Osteoblast (primary cell): ENCODE measurements around the gene PDGFRA. TPM values are rescaled to one million over a fixed set of nuclear protein-coding genes. Genes with fewer than 3 reads are reported as not detected.
A peak's percentile ranks its signal among the peaks of the same experiment; 100 is the strongest.
"Not testable (repeated sequence)": the region's sequence is repeated elsewhere in the genome, so short reads cannot be mapped to it uniquely, and the experiment has no call there.

Experiments
- DNase-seq: peaks from one replicate; pipeline ENCODE4 v3.0.0; 2011; ENCODE audit warnings: low spot score, mixed read lengths; ENCODE audit not compliant: insufficient read length; ENCODE audit errors: missing footprints
- H2AFZ ChIP-seq: 2 replicates; pipeline ENCODE4 v1.6.0; 2011; ENCODE audit warnings: mild to moderate bottlenecking, low read length
- H3K27ac ChIP-seq: 2 replicates; pipeline ENCODE4 v1.5.1; 2011; ENCODE audit warnings: mild to moderate bottlenecking, low read depth, low read length, moderate library complexity
- H3K27me3 ChIP-seq: 2 replicates; pipeline ENCODE4 v1.6.0; 2012; ENCODE audit warnings: mild to moderate bottlenecking, control low read depth, inconsistent platforms, low read length, moderate library complexity; ENCODE audit not compliant: insufficient read depth
- H3K36me3 ChIP-seq: 2 replicates; pipeline ENCODE4 v1.5.1; 2011; ENCODE audit warnings: mild to moderate bottlenecking, low read length, control low read depth, moderate library complexity; ENCODE audit not compliant: insufficient read depth
- H3K4me1 ChIP-seq: 2 replicates; pipeline ENCODE4 v1.5.1; 2011; ENCODE audit warnings: mild to moderate bottlenecking, low read length, control low read depth, moderate library complexity; ENCODE audit not compliant: insufficient read depth
- H3K4me2 ChIP-seq: 2 replicates; pipeline ENCODE4 v1.6.0; 2011; ENCODE audit warnings: mild to moderate bottlenecking, low read length; ENCODE audit not compliant: insufficient read depth
- H3K4me3 ChIP-seq: fragments of 200-600 bp; sonication (generic); 3 replicates; pipeline ENCODE4 v1.5.1; 2012; ENCODE audit warnings: mild to moderate bottlenecking, low read length, inconsistent platforms; ENCODE audit not compliant: insufficient read depth
- H3K79me2 ChIP-seq: 2 replicates; pipeline ENCODE4 v1.6.0; 2012; ENCODE audit warnings: mild to moderate bottlenecking, low read length, control low read depth, inconsistent platforms; ENCODE audit not compliant: insufficient read depth
- H3K9me3 ChIP-seq: 2 replicates; pipeline ENCODE4 v1.5.1; 2011; ENCODE audit warnings: low read depth, low read length, control low read depth
- H4K20me1 ChIP-seq: 2 replicates; pipeline ENCODE4 v1.6.0; 2012; ENCODE audit warnings: mild to moderate bottlenecking, low read length, control low read depth; ENCODE audit not compliant: insufficient read depth
- total RNA-seq: library from RNA; depleted of rRNA; stranded (reverse); fragments of >200 nt; gene quantifications from 2 replicates; pipeline ENCODE4 v1.2.3, GENCODE V29; 2012
- TF ChIP-seq, protein P1 (sequence below): IDR thresholded peaks from 2 replicates; pipeline ENCODE4 v1.5.1; 2011; ENCODE audit warnings: mild to moderate bottlenecking, low read depth, low read length, moderate library complexity; ENCODE audit errors: extremely low read depth

PDGFRA gene
- total RNA-seq, 1 donor: 316 TPM

DNA sequence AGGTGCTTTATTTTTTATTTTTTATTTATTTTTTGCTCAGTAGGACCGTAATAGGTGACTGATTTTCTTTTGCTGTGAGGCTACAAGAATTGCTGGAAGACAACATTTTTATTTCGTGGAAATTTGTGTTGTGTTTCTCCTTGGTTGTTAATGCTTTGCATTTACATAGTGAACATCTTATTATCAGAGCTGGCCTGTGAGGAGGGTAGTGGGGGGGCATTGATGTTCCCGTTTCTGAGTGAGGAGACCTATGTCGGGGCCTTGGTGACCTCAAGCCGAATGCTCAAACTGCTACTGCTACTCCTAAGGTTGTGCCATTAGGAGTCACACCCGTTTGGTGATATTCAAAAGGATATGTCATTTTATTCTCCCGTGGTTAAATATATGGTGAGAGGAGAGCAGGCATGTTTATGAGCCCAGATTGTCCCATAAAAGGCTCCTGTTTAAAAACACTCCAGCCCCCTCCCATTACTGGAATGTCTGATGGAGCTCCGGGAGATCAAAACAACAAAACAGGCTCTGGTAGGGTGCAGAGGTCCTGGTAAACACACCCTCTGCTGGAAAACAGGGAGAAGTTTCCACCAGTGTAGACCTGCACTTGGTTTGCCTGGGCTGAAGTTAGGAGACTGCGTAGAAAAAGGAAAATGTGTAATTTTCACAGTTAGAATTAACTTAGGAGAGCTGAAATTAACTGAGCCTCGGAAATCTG lies 5.6 kb downstream of the PDGFRA start:
- Histone ChIP-seq H3K27ac (peak overlapping the region; percentile 70), H2AFZ (no peak overlapping the region), H3K79me2 (peaks cover 100% of the 10 kb centered on the region), H3K4me1 (peaks cover 25% of the 10 kb centered on the region), H3K4me3 (peak overlapping the region; percentile 93), H3K36me3 (peaks cover 21% of the 10 kb centered on the region), H3K27me3 (no peaks in the 10 kb centered on the region), H3K4me2 (peak overlapping the region; percentile 77), H4K20me1 (peaks cover 75% of the 10 kb centered on the region), H3K9me3 (no peaks in the 10 kb centered on the region)
- TF ChIP-seq, protein P1, sequence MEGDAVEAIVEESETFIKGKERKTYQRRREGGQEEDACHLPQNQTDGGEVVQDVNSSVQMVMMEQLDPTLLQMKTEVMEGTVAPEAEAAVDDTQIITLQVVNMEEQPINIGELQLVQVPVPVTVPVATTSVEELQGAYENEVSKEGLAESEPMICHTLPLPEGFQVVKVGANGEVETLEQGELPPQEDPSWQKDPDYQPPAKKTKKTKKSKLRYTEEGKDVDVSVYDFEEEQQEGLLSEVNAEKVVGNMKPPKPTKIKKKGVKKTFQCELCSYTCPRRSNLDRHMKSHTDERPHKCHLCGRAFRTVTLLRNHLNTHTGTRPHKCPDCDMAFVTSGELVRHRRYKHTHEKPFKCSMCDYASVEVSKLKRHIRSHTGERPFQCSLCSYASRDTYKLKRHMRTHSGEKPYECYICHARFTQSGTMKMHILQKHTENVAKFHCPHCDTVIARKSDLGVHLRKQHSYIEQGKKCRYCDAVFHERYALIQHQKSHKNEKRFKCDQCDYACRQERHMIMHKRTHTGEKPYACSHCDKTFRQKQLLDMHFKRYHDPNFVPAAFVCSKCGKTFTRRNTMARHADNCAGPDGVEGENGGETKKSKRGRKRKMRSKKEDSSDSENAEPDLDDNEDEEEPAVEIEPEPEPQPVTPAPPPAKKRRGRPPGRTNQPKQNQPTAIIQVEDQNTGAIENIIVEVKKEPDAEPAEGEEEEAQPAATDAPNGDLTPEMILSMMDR: no peak
- DNase-seq: peak; percentile 67

DNA sequence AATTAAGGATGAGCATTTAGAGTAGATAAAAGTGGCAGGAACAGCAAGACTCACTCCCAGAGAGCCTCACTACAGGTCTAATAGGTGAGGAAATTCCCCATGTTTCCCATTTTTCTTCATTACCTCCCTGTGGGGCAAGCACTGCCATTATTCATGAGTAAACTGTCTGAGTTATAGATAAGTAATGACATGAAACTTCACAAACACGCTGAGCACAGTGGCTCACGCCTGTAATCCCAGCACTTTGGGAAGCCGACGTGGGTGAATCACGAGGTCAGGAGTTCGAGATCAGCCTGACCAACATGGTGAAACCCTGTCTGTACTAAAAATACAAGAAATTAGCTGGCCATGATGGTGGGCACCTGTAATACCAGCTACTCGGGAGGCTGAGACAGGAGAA lies 7.2 kb downstream of the PDGFRA start:
- peaks cover 25% of the 10 kb centered on the region for H3K4me1 ChIP-seq
- not testable (repeated sequence) for H3K4me3 ChIP-seq, H3K27me3 ChIP-seq, H2AFZ ChIP-seq, H3K4me2 ChIP-seq, H3K9me3 ChIP-seq, DNase-seq
- H3K79me2 ChIP-seq: peaks cover 100% of the 10 kb centered on the region
- peaks cover 35% of the 10 kb centered on the region for H3K36me3 ChIP-seq
- peaks cover 75% of the 10 kb centered on the region for H4K20me1 ChIP-seq
- peak overlapping the region; percentile 47 for H3K27ac ChIP-seq

DNA sequence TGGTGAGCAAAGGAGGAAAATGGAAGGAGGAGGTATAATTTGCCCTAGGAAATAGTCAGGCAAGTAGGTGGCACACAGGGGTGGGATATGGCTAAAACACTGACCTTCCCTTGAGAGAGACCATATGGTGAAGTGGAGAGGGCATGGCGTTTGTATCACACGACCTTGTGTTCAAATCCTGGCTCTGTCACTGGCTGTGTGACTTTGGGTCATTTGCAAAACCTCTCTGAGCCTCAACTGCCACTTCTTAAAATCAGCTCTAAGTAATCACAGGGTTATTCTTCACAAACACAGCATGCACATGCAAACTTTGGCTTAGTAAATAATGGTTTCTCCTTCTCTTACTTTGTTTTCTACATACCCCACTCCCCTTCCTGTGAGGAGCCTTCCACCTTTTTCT lies 8.7 kb downstream of the PDGFRA start:
- Histone ChIP-seq H3K4me1 (peaks cover 25% of the 10 kb centered on the region), H3K9me3 (peaks cover 7% of the 10 kb centered on the region), H3K36me3 (peaks cover 47% of the 10 kb centered on the region), H3K79me2 (peaks cover 98% of the 10 kb centered on the region), H2AFZ (no peak overlapping the region), H3K4me2 (no peak overlapping the region), H3K4me3 (no peak overlapping the region), H3K27ac (no peak overlapping the region), H4K20me1 (peaks cover 81% of the 10 kb centered on the region), H3K27me3 (no peaks in the 10 kb centered on the region)
- no peak for DNase-seq
- TF ChIP-seq, protein P1: no peak

DNA sequence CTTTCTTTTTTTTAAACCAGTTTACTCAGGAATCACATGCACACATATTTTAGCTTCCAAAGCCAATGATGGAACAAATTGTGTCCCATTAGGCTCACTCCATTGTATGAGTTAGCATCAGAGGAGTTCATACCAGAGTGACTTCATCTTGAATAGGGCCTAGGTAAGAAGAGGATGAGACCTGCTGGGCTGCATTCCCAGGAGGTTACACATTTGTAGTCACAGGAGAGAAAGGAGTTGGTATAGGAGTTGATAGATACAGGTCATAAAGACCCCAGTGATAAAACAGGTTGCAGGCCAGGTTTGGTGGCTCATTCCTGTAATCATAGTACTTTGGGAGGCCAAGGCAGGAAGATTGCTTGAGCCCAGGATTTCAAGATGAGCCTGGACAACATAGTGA lies 9.3 kb downstream of the PDGFRA start:
- TF ChIP-seq, protein P1: no peak
- no peak overlapping the region for H2AFZ ChIP-seq

DNA sequence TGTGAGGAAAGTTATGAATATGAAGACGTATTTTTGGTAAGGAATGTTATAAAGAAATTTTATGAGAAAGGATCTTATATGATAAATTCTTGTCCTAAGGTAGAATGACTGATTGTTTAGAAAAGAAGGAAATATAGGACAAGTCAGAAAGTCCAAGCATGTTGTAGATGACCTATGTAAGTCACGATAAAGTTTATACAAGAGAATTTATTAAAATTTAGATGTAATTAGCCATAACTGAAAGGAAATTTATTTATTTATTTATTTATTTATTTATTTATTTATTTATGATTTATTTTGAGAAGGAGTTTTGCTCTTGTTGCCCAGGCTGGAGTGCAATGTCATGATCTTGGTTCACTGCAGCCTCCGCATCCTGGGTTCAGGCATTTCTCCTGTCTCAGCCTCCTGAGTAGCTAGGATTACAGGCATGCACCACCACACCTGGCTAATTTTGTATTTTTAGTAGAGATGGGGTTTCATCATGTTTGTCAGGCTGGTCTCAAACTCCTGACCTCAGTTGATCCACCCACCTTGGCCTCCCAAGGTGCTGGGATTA lies 12.3 kb downstream of the PDGFRA start:
- peaks cover 75% of the 10 kb centered on the region for H3K79me2 ChIP-seq
- H3K4me3 ChIP-seq, DNase-seq: not testable (repeated sequence)

More for the DNA sequence above, 9.3 kb downstream of the PDGFRA start:
- peaks cover 7% of the 10 kb centered on the region for H3K9me3 ChIP-seq
- H3K36me3 ChIP-seq: peaks cover 49% of the 10 kb centered on the region
- H3K4me2 ChIP-seq: no peak overlapping the region
- no peaks in the 10 kb centered on the region for H3K27me3 ChIP-seq
- H4K20me1 ChIP-seq: peaks cover 81% of the 10 kb centered on the region
- no peak overlapping the region for H3K27ac ChIP-seq
- no peak for DNase-seq
- H3K4me3 ChIP-seq: no peak overlapping the region
- H3K79me2 ChIP-seq: peaks cover 98% of the 10 kb centered on the region
- peaks cover 25% of the 10 kb centered on the region for H3K4me1 ChIP-seq

DNA sequence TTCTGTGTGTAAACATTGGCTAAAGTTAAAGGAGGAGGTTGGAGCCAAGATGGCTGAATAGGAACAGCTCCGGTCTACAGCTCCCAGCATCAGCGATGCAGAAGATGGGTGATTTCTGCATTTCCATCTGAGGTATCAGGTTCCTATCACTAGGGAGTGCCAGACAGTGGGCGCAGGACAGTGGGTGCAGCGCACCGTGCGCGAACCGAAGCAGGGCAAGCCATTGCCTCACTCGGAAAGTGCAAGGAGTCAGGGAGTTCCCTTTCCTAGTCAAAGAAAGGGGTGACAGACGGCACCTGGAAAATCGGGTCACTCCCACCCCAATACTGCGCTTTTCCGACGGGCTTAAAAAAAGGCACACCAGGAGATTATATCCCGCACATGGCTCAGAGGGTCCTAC lies 14.4 kb downstream of the PDGFRA start:
- peaks cover 53% of the 10 kb centered on the region for H3K79me2 ChIP-seq
- H3K9me3 ChIP-seq, DNase-seq, H3K4me2 ChIP-seq, H3K27me3 ChIP-seq, H2AFZ ChIP-seq, H3K4me1 ChIP-seq, H3K4me3 ChIP-seq, H3K27ac ChIP-seq: not testable (repeated sequence)
- H4K20me1 ChIP-seq: peaks cover 36% of the 10 kb centered on the region
- H3K36me3 ChIP-seq: peaks cover 36% of the 10 kb centered on the region

More for the DNA sequence above, 12.3 kb downstream of the PDGFRA start:
- H2AFZ ChIP-seq, H3K27me3 ChIP-seq, H3K9me3 ChIP-seq, H3K4me2 ChIP-seq, H3K27ac ChIP-seq, H3K4me1 ChIP-seq: not testable (repeated sequence)
- Histone ChIP-seq H3K36me3 (peaks cover 49% of the 10 kb centered on the region), H4K20me1 (peaks cover 57% of the 10 kb centered on the region)
